ENCODE measurements around the gene PHETA1. TPM values are rescaled to one million over a fixed set of nuclear protein-coding genes. Genes with fewer than 3 reads are reported as not detected.
A peak's percentile ranks its signal among the peaks of the same experiment; 100 is the strongest.

Gene PHETA1
- total RNA-seq (2021; ENCODE audit: unreplicated experiment) (10.6 TPM), Bru-seq, nascent RNA (percentile 46 among the genes with signal in this experiment), BruChase-seq, experiment 1, labeled RNA remaining after a 6-hour chase (percentile 49 among the genes with signal in this experiment), BruChase-seq, experiment 2, labeled RNA remaining after a 2-hour chase (percentile 60 among the genes with signal in this experiment)
- polyA plus RNA-seq (2012), result 5.1 and 5.7 TPM in 2 replicates
- long read RNA-seq, partial matches to known transcripts, result 0 of 14 reads
- long read RNA-seq, other reads (novel, unspliced or antisense), result 14 of 14 reads

- intact Hi-C loops (cut with micrococcal nuclease), result no loop called here
- DNase-seq (ENCODE audit: low read depth, low spot score), result peak; percentile 55
- TF ChIP-seq EGR1 (IDR thresholded peaks at IDR 0.05; ENCODE audit: low read depth) (peak; percentile 97), SP1 (IDR thresholded peaks at IDR 0.05; ENCODE audit: low read depth) (peak; percentile 93), SIN3A (IDR thresholded peaks at IDR 0.05; ENCODE audit: low read depth) (no peak), ZFX (IDR thresholded peaks at IDR 0.05) (peak; percentile 76; the same call in 1 of the 2 replicates), TCF7L2 (IDR thresholded peaks at IDR 0.05; ENCODE audit: borderline replicate concordance, extremely low read depth, insufficient read depth, insufficient read length) (peak; percentile 7), POLR2AphosphoS5 (IDR thresholded peaks at IDR 0.05; ENCODE audit: low read depth, low read length) (peak; percentile 72), SRF (IDR thresholded peaks at IDR 0.05; ENCODE audit: low read depth) (no peak)
- TF ChIP-seq, protein P1, sequence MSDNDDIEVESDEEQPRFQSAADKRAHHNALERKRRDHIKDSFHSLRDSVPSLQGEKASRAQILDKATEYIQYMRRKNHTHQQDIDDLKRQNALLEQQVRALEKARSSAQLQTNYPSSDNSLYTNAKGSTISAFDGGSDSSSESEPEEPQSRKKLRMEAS (IDR thresholded peaks at IDR 0.05), result peak; percentile 86
- Histone ChIP-seq H3K79me2 (ENCODE audit: insufficient read depth, low read length) (no peaks in the 10 kb centered on the region), H3K9ac (ENCODE audit: low read length) (peak within 1 kb of the TSS; percentile 72), H3K4me1 (ENCODE audit: control insufficient read depth in 1 of 2, insufficient read depth in 2 of 2, low read length in 2 of 2) (peaks cover 4 to 25% of the 10 kb centered on the region in 2 experiments; a peak in 3 of 4 replicates), H3K9me2 (ENCODE audit: insufficient read depth) (no peaks in the 10 kb centered on the region), H3K27me3 (ENCODE audit: insufficient read depth, low read length) (no peaks in the 10 kb centered on the region), H3K27ac (ENCODE audit: low read depth, low read length) (peak within 1 kb of the TSS; percentile 46; the same call in 1 of the 2 replicates), H3K4me2 (ENCODE audit: low read length) (peak within 1 kb of the TSS; percentile 81), H4K20me1 (ENCODE audit: insufficient read depth) (no peaks in the 10 kb centered on the region), H2AFZ (ENCODE audit: low read depth, low read length, poor library complexity, severe bottlenecking) (peak within 1 kb of the TSS; percentile 24), H3K4me3 (replicated peaks in 1 of 2; ENCODE audit: low read depth in 1 of 2, low read length in 2 of 2) (peak within 1 kb of the TSS; percentile 73 to 83), H3K36me3 (ENCODE audit: control insufficient read depth in 1 of 2, insufficient read depth in 2 of 2, low read length in 2 of 2) (no peaks in the 10 kb centered on the region), H3K9me3 (ENCODE audit: control insufficient read depth in 1 of 2, insufficient read depth in 1 of 2, low read depth in 1 of 2, low read length in 2 of 2) (no peaks in the 10 kb centered on the region)
- ChIA-PET POLR2A (interaction anchor here (1.2 kb wide), 1 partner anchor 10 kb away, joined by 4 read pairs; no protein-coding TSS in a partner anchor), RAD21 (ENCODE audit: low non-redundant PET in 1 of 2, low total read pairs in 2 of 2, uncharacterized antibody in 2 of 2, unreplicated experiment in 2 of 2) (interaction anchor here in 1 of 2 experiments (1.5 kb wide), 1 partner anchor 28 kb away, joined by 8 read pairs; no protein-coding TSS in a partner anchor), CTCF (interaction anchor here (1.0 to 1.7 kb wide), 3 partner anchors 28 to 161 kb away, joined by 3 to 11 read pairs (median 5); no protein-coding TSS in a partner anchor)
- peak; percentile 91 for ATAC-seq
- no TSS peak for BruUV-seq (replicated peaks)
These were observed at the start of gene PHETA1 for GRCh38 chr12:111368788-111369495. Gene PHETA1 (minus strand): TSS chr12:111369095. CDS start chr12:111363427, 5,668 bp downstream.

DNA sequence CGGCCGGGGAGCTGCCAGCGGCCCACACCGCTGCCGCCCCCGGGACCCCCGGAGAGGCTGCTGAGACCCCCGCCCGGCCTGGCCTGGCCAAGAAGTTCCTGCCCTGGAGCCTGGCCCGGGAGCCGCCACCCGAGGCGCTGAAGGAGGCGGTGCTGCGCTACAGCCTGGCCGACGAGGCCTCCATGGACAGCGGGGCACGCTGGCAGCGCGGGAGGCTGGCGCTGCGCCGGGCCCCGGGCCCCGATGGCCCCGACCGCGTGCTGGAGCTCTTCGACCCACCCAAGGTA lies 49.6 kb upstream of the PHETA1 start:
- POLR2A ChIA-PET, result no interaction called here

More for the DNA sequence above, 49.6 kb upstream of the PHETA1 start:
- ChIA-PET RAD21 (ENCODE audit: low non-redundant PET in 1 of 2, low total read pairs in 2 of 2, uncharacterized antibody in 2 of 2, unreplicated experiment in 2 of 2) (no interaction called here), CTCF (no interaction called here)
- Histone ChIP-seq H2AFZ (ENCODE audit: low read depth, low read length, poor library complexity, severe bottlenecking) (no peak overlapping the region), H4K20me1 (ENCODE audit: insufficient read depth) (no peaks in the 10 kb centered on the region), H3K9me2 (ENCODE audit: insufficient read depth) (no peaks in the 10 kb centered on the region), H3K4me2 (ENCODE audit: low read length) (no peak overlapping the region), H3K79me2 (ENCODE audit: insufficient read depth, low read length) (peaks cover 13% of the 10 kb centered on the region; the same call in 1 of the 2 replicates), H3K4me3 (replicated peaks in 1 of 2; ENCODE audit: low read depth in 1 of 2, low read length in 2 of 2) (no peak overlapping the region), H3K27me3 (ENCODE audit: insufficient read depth, low read length) (no peaks in the 10 kb centered on the region), H3K4me1 (ENCODE audit: control insufficient read depth in 1 of 2, insufficient read depth in 2 of 2, low read length in 2 of 2) (peaks cover 14 to 26% of the 10 kb centered on the region in 2 experiments), H3K27ac (ENCODE audit: low read depth, low read length) (no peak overlapping the region), H3K36me3 (ENCODE audit: control insufficient read depth in 1 of 2, insufficient read depth in 2 of 2, low read length in 2 of 2) (peaks cover 0 to 4% of the 10 kb centered on the region in 2 experiments; a peak in 1 of 4 replicates), H3K9ac (ENCODE audit: low read length) (no peak overlapping the region), H3K9me3 (ENCODE audit: control insufficient read depth in 1 of 2, insufficient read depth in 1 of 2, low read depth in 1 of 2, low read length in 2 of 2) (no peaks in the 10 kb centered on the region)
- intact Hi-C loops (cut with micrococcal nuclease), result no loop called here
- no peak for TF ChIP-seq REST (IDR thresholded peaks at IDR 0.05; ENCODE audit: low read depth)
- TF ChIP-seq POLR2AphosphoS5 (IDR thresholded peaks at IDR 0.05; ENCODE audit: low read depth, low read length), result no peak
- ATAC-seq, result no peak
- no peak for DNase-seq (ENCODE audit: low read depth, low spot score)
- no TSS peak for BruUV-seq (replicated peaks)

All from HCT116 (cell line).